PC-9 (cell line): ENCODE measurements around the gene POP4.

ENCODE experiments used
- EZH2 ChIP-seq: fragments of 200-600 bp; sonication (generic); IDR thresholded peaks from 2 replicates; pipeline ENCODE4 v1.8.0; 2017; ENCODE audit warnings: antibody characterized with exemption, low read depth
- TF ChIP-seq, protein P1 (sequence below): fragments of 200-600 bp; sonication (generic); conservative IDR thresholded peaks from 2 replicates; pipeline ENCODE4 v1.6.1; 2017; ENCODE audit warnings: mixed run types, antibody characterized with exemption, mild to moderate bottlenecking, moderate library complexity

DNA sequence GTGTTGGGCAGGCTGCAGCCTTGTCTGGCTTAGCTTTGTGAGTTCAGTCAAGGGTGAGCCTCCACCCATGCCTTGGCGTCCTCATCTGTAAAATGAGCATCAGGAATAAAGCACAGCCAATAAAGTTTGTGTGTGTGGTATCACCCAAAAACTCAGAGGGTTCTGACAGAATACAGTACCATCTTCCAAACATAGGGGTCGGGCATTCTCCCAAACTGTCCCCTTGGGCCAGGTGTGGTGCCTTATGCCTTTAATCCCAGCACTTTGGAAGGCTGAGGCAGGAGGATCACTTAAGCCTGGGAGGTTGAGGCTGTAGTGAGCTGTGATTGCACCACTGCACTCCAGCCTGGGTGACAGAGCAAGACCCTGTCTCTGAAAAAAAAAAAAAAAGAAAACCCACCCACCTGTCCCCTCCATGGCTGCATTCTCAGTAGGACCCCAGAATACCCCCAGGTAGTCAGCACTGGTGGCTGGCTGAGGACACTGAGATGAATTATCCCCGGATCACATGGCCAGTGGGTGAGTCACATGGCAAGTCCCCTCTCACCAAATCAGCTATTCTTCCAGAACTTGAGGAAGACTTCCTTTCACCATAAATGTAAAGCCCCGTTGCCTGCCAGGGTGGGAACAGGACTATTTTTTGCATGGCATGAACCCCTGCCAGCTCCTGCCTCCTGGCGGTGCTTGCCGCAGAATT lies 18.6 kb downstream of the POP4 start:
- TF ChIP-seq, protein P1, sequence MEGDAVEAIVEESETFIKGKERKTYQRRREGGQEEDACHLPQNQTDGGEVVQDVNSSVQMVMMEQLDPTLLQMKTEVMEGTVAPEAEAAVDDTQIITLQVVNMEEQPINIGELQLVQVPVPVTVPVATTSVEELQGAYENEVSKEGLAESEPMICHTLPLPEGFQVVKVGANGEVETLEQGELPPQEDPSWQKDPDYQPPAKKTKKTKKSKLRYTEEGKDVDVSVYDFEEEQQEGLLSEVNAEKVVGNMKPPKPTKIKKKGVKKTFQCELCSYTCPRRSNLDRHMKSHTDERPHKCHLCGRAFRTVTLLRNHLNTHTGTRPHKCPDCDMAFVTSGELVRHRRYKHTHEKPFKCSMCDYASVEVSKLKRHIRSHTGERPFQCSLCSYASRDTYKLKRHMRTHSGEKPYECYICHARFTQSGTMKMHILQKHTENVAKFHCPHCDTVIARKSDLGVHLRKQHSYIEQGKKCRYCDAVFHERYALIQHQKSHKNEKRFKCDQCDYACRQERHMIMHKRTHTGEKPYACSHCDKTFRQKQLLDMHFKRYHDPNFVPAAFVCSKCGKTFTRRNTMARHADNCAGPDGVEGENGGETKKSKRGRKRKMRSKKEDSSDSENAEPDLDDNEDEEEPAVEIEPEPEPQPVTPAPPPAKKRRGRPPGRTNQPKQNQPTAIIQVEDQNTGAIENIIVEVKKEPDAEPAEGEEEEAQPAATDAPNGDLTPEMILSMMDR: no peak
- TF ChIP-seq EZH2: no peak
